HG02798 (cell line): ENCODE data around the gene M1AP.
A peak's percentile ranks its signal among the peaks of the same experiment; 100 is the strongest.
"Not testable (repeated sequence)": the region's sequence is repeated elsewhere in the genome, so short reads cannot be mapped to it uniquely, and the experiment has no call there.

Source experiments
- ATAC-seq: cut with Tn5 transposase; IDR thresholded peaks from one replicate; pipeline ENCODE4 v1.9.1; 2021; ENCODE audit warnings: mild to moderate bottlenecking; ENCODE audit not compliant: unreplicated experiment, poor library complexity

The M1AP gene

DNA sequence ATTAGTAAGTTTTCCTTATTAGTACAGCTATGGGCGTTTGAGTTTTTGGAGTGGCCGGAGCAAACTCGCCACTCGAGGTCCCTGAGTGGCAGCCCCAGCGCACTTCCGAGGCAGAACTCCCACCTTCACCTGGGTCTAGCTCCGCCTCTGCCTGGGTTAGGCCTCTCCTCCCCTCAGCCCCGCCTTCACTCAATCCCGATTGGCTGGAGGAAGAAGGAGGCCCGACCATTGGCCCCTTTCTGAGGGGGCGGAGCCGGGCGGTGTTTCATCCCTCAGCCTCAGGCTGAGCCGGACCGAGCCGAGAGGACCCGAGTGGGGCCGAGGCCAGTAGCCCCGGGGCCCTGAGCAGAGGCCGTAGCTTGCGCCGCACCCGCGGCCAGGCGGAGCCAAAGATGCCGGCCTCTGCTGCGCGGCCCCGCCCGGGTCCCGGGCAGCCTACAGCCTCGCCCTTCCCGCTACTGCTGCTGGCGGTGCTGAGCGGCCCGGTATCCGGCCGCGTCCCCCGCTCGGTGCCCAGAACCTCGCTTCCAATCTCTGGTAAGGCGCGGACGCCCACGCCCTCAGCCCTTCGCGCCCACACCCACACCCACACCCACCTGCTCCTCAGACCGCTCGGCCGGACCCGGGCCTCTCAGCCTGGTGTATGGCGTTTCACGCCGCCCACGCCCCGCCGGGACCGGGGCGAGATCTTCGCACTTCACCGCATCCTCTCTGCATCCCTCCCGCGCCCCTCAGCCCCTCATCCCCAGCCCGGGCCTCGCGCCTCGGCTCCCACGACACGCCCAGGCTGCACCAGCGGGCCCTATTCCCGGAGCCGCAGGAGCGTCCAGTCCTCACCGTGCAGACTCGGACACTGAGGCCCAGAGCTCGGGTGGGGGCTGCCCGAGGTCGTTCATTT, 6.1 kb upstream of the M1AP start, which contains the start of gene SEMA4F:
Gene SEMA4F (plus strand): TSS at position 263 of the 898 bp plus-strand sequence. CDS start 130 bp downstream, at position 393.
- peak; percentile 100 for ATAC-seq

DNA sequence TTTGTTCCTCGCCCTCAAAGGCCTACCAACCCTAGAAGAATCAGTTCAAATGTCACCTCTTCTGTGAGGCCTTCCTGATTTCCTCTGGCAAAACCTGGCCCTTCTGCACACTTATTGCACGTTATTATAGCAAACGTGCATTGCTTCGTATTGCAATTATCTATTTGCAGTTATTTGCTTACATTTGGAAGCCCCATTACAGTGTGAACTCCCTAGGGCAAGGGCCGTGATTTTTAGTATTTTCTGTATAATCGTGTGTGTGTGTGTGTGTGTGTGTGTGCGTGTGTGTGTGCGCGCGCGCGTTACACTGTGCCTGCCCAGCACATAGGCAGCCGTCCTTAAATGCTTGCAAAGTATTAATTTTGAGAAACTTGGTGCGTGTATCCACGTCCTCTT, 5.5 kb upstream of the M1AP start:
- ATAC-seq = peak; percentile 21

DNA sequence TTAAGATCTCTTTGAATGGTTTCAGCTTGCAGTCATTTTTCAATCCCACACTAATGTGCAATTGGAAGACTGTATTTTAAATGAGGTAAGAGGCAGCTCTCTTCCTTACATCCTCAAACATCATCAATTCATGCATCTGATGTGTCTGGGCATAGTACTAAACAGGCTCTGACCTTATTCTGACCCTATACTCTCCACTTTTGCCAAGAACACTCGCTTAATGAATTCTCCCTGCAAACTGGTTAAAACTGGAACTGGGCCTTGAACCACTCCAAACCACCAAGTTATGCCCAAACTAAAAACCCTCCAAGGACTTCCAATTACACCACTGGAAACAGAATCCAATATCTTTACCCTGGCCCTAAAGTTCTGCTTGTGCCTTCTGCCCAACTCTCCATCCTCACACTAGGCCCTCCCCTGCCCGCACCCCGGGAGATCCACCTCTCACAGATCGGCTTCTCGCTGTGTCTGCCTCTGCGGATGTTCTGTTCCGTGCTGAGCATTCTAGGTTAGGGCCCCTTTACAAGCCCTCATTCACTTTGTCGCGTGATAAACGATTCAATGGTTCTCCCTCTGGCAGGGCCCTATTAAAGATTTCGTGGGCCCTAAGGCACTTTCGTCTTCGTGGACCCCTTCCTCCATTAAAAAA, 1.2 kb downstream of the M1AP start:
- no peak for ATAC-seq

DNA sequence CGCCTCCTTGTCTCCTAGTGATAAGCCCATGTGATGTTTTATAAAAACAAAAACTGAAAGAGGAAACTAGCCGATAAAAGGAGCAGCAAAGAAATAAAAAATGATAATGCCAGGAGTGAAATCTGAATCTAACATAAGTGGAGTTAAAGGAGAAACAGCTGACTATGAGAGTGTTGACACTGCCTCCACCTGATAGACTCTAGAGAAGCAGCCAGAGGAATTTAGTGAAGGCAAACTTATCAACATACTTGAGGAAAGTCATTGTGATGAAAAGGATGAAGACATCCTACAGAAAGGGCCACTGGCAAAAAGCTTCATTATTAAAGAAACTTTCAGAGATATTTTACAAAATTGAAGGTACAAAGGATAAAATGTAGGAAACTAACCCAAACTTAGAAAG, 1.9 kb downstream of the M1AP start:
- ATAC-seq = no peak

DNA sequence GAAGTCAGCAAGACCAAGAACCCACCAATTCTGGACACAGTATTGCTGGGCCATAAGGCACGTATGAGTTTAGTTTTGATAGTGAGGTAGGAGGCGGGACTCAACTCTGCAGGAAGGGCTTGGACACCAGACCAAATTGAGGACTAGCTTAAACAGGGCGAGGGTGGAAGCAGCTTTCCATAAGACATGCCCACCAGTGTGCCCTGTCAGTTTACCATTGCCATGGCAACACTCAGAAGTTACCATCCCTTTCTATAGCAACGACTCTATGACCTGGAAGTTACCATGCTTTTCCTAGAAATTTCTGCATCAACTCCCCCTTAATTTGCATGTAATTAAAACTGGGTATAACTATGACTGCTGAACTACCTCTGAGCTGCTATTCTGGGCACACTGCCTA, 2.8 kb downstream of the M1AP start:
- no peak for ATAC-seq

DNA sequence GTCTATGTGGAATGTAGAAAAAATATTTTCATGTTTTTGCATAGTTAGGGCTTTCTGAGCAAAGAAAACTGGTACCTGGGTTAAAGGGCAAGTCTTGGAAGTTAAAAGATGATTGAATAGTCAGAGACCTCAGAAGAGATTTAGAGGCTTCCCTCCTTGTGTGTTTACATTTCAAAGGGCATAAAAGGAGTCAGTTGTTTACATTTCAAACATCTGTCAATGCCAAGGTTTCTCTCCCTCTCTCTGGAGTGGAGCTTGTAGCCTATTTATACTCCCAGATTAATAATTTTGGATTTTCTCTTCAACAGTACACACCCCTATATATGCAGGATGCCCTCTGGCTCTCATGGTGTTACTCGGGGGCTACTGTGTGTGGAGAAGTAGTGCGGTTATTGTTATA, 8.6 kb downstream of the M1AP start:
- no peak for ATAC-seq

DNA sequence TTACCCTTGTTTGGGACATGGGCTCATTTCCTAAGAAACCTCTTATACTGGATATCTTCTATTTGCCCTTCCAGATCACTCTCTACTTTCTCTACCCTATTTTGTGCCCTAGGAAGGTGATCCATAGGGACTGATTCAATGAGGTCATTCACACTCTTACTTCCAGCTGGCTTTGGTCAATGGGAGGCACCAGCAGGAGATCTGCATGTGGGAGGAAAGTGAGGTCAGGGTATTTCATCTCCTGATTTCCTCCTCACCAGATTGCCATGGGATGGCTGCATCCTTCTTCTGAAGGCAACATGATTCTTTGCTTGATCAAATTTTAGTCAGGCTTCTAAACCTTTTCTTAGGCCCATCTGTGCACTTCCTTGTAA, 15.2 kb downstream of the M1AP start:
- no peak for ATAC-seq

DNA sequence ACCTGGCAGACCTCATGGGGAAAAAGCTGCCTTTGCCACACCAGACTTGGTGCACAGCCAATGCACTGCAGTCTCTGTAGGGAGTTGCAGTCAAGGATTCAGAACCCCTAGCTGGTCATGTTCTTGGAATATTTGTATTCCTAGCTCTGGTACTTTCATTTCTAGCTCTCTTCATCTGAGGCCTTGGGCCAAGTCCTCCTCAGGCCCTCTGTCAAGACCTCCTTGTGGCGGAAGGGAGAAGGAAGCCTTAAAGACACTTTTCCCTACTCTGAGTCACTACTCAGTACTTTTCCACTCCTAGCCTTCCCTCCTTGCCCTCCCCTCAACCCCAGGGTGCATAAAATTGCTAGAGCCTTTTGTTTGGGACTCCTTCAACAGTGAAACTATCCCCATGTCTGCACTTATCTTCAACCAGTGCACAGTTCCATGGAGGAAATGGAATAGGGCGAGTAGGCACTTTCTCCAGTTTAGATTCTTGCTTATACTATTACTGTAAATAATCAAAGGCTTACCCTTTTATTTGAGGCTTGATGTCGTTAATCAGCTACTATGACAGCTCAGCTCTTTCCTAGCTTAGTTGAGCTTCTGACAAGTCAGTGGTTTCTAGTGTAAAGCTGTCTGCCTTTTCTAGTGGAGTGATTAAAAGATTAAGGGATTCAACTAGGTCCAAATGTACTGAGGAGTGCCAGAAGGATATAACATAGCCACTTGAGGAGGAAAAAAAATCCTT, 15.8 kb downstream of the M1AP start:
- ATAC-seq = no peak

DNA sequence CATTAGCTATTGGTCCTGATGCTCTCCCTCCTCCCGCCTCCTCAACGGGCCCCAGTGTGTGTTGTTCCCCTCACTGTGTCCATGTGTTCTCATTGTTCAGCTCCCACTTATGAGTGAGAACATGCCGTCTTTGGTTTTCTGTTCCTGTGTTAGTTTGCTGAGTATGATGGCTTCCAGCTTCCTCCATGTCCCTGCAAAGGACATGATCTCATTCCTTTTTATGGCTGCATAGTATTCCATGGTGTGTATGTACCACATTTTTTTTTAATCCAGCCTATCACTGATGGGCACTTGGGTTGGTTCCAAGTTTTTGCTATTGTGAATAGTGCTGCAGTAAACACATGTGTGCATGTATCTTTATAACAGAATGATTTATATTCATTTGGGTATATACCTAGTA, 17.7 kb downstream of the M1AP start:
- ATAC-seq = not testable (repeated sequence)

DNA sequence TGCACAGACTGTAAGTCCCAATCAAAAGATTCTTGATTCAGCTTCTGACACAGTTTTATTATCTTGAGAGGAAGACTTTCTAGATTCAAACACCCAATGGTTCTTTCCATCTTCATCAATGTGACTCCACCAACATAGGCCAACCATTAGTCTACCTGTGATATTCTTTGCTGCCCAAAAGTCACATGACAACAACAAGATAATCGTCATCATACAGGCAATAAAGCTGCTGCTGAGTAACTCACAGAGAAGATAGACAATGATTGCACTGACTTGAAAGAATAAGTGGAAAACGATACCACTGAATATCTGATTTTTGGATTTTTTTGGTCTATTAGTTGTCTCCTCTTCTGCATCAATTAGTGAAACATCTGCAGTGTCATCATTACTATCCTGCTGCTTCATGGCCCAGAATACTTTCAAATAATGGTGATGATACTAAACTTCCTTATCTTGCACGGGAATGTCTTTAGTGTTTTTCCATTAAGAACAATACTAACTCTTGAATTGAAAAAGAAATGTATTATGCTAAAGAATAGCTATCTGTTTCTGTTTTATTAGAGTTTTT, 19.5 kb downstream of the M1AP start:
- no peak for ATAC-seq

DNA sequence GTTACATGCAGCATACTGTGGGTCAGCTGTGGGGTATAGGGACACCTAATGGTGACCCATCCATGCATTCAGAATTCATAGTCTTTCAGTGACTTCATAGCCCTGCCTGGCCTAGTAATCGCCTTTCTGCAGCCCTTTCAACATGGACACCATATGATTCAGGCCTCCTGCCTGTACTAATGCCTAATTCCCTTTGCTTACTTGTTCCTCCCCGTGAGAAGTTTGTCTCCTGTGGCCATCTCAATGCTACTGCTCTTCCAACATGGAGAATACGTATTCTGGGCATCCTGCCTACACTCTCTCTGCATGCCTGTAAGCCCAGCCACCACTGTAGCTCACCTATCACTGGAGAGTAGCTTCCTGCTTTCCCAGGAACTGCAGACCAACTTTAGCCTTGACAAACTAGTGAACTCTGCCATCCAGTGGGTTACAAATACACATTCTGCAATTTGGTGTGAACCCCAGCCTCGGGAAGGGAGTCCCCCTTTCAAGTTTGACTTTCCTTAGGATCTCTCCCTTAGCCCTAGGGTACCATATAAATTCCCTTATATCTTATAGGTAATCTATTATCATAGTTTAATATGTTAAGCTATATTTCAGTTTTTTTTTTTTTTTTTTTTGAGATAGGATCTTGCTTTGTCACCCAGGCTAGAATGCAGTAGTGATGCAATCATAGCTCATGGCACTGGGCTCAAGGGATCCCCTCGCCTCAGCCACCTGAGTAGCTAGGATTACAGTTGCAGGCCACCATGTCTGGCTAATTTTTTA, 22.3 kb downstream of the M1AP start:
- ATAC-seq = no peak

DNA sequence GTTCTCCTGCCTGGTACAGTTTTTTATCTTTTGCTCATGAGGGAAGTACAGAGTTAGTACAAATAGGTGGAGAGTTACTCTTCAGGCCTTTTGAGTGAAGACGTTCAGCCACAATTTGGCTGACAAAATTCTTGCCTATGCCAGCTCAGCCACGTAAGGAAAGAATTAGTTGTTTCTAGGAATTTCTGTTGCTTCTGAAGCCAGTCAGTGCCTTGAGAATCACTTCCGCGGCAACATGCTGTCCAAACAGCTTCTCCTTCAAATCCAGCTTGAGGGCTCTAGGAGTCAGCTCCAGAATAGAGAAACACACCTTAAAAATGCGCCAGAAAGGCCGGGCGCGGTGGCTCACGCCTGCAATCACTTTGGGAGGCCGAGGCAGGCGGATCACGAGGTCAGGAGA, 27.5 kb downstream of the M1AP start:
- ATAC-seq = no peak

DNA sequence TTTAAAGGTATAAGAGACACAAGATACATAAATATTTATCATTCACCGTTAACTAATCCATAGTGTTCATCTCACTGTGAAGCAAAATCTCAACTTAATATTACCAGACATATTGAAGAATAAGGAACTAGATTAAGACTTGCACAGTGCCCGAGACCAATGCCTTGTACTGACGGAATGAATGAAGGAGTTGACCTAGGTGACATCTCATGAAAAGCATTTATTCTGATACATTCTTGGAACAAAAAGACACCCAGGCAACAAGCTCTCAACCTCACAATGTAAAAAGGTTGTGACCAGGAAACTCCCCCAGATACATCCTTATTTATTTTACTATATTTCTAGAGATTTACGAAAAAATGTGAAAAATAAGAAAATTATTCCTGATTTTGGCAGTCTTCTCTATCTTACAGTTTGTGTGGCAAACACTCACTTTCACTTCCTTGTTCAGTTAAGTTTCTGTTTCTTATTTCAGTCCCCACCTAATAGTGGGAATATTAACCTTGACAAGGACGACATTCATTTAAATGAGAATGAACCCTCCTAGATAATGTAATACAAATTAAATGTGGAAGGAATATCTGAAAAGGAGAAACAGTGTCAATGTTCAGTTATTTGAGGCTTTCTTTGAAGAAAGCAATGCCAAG, 28.4 kb downstream of the M1AP start:
- ATAC-seq = no peak

DNA sequence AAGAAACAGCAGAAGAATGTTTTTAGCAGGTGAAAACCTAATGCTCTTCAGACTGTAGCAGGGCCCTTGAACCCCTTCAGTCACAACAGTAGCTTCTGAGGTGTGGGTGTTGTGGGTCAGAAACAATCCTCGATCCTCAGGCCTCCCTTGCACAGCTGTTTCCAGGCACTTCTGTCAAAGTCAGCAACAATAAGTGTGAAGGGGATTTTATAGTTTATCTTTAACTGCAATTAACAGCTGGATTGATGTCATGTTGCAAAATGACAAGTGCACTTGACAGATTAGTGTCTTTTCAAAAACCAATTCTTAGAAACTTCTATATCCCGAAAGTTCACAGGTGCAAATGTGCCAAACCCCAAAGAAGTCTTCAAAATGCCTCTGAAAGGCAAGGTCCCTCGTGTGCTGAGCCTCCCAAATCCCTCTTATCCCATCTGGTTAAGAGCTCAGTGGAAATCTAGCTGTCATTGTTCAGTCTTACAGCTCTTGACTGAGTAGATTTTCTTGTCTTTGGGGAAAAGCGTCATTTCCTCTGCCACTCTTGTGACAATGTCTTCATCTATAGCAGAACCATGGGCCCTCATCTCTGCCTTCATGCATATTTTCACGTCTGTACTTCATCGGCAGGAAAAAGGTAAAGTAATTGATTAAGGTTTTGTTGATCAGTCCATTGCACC, 29.6 kb downstream of the M1AP start:
- no peak for ATAC-seq

DNA sequence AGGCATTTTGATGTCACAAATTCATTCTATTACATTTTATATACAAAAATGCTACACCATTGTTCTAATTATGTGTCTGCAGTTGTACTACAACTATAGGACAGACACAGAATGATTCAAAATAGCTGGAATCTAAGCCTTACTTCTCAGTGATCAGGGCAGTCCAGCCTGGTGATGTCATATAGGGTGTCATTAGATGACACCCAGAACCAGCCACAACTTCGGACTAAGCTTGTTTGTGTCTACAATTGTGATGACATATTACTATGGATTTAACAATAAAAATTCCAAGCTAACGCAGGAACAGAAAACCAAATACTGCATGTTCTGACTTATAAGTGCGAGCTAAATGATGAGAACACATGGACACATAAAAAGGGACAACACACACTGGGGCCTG, 31.0 kb downstream of the M1AP start:
- no peak for ATAC-seq

DNA sequence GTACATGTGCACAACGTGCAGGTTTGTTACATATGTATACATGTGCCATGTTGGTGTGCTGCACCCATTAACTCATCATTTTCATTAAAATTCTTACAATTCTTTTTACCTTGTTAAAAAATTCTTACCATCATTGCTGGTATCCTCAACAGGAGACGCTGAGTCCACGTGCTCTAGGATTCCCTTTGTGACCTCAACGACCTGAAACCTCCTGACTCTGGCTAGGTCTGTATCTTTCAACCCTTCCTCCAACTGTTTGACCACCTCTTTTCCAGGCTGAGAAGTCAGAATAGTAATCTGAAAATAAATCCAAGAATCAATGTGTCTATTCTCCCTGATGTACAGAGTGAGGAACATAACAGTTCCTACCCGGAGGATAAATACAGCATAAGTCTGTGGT, 41.2 kb downstream of the M1AP start:
- ATAC-seq = no peak

DNA sequence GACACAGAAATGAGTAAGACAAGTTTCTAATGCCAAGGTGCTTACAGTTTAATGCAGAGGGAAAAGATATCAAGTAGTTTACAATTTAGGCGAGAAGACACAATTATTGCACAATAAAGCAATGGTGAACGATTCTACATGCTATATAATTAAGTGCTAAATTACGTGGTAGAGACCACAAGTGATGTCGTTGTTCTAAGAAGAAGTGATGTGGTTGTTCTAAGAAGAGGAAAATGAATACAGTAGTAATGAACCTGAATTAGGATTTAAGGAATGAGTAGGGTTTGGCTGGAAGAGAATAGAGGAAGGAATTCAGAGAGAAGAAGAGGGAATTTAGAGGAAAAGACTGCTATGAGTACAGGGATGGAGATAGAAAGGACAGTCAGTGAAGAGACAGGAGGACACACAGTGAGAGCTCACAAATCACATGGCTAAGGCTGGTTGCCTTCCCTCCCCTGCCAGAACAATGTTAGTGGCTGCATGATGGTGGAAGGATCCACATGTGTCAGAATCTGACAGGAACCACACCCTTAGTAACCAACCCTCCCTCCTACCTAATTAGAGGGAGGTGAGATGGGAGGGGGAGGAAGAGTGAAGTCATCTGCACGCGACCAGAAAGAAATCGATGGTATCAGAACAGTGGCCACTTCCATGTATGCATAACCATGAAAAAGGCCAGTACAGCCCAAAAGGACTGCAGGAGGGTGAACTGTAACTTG, 44.7 kb downstream of the M1AP start:
- ATAC-seq = no peak

DNA sequence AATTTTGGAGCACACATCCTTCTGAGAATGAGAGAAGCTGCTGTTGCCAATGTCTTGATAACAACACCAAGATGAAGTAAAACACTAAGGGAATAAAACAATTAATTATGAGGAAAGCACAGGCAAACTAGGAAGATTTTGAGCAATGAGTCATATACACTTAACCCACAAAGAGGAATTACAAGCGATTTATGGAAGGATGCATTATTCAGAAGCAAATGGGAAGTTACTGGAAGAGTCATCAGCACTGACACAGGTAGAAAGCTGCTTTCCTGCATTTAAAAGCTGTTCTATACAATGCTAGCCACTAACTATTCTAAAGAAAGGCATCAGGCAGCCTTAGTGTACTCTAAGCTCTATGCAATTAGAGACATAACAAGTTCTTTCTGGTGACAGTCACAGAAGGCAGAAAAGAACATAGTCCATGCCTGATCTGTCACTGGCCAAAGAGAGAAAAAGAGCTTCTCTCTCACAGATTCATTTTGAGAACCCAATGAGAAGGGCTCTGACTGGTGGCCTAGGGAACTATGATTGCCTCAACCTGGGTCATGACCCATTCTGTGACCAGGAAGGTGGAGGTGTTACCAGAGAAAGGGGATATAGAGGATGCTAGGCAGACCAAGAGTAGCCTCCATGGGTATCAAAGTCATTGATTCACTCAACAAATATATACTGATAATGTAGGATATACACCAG, 45.4 kb downstream of the M1AP start:
- ATAC-seq = no peak
